ENCODE results near the gene NKD1. TPM values are rescaled to one million over a fixed set of nuclear protein-coding genes. Genes with fewer than 3 reads are reported as not detected.

Gene NKD1
- total RNA-seq, 1 donor from 2014 or later: 2.2 TPM

- no peak for DNase-seq
These were observed 128.6 kb downstream of the NKD1 start for GRCh38 chr16:50676684-50677225.

GRCh38 chr16:50677351-50677750 is 129.2 kb downstream of the NKD1 start:
- no peak for DNase-seq

- no peak for DNase-seq
These were observed 130.3 kb downstream of the NKD1 start for GRCh38 chr16:50678531-50678930.

GRCh38 chr16:50679266-50679665 is 131.1 kb downstream of the NKD1 start:
- no peak for DNase-seq

- DNase-seq: no peak
These were observed 131.7 kb downstream of the NKD1 start for GRCh38 chr16:50679676-50680555.

- no peak for DNase-seq
These were observed 132.3 kb downstream of the NKD1 start for GRCh38 chr16:50680556-50680893.

- no peak for DNase-seq
These were observed 133.1 kb downstream of the NKD1 start, which contains the start of gene SNX20 for GRCh38 chr16:50681021-50681885. Gene SNX20, minus strand, starts transcription at chr16:50681312. Its CDS starts 3,786 bp downstream, at chr16:50677526.

- DNase-seq: no peak
These were observed 135.6 kb downstream of the NKD1 start for GRCh38 chr16:50683689-50684374.

GRCh38 chr16:50684823-50685461 is 136.7 kb downstream of the NKD1 start:
- DNase-seq: no peak

- DNase-seq: no peak
These were observed 137.4 kb downstream of the NKD1 start for GRCh38 chr16:50685462-50686063.

- no peak for DNase-seq
These were observed 139.9 kb downstream of the NKD1 start for GRCh38 chr16:50688083-50688482.

- no peak for DNase-seq
These were observed 140.7 kb downstream of the NKD1 start for GRCh38 chr16:50688867-50689266.

- no peak for DNase-seq
These were observed 142.0 kb downstream of the NKD1 start for GRCh38 chr16:50690177-50690576.

- DNase-seq: no peak
These were observed 144.4 kb downstream of the NKD1 start for GRCh38 chr16:50692644-50692998.

- DNase-seq: no peak
These were observed 145.0 kb downstream of the NKD1 start, which contains the start of gene NOD2 for GRCh38 chr16:50692999-50693781. Gene NOD2, plus strand, starts transcription at chr16:50693606. Its CDS starts 5,890 bp downstream, at chr16:50699496.

GRCh38 chr16:50694206-50694605 is 146.0 kb downstream of the NKD1 start:
- no peak for DNase-seq

- DNase-seq: no peak
These were observed 147.1 kb downstream of the NKD1 start for GRCh38 chr16:50695017-50696000.

GRCh38 chr16:50696126-50696525 is 147.9 kb downstream of the NKD1 start:
- DNase-seq: no peak
